HG03066 (cell line): ENCODE measurements around the gene CHST9.

ENCODE experiments used
- ATAC-seq: cut with Tn5 transposase; IDR thresholded peaks from one replicate; pipeline ENCODE4 v1.9.1; 2021; ENCODE audit warnings: low read depth; ENCODE audit not compliant: unreplicated experiment

Gene CHST9

DNA sequence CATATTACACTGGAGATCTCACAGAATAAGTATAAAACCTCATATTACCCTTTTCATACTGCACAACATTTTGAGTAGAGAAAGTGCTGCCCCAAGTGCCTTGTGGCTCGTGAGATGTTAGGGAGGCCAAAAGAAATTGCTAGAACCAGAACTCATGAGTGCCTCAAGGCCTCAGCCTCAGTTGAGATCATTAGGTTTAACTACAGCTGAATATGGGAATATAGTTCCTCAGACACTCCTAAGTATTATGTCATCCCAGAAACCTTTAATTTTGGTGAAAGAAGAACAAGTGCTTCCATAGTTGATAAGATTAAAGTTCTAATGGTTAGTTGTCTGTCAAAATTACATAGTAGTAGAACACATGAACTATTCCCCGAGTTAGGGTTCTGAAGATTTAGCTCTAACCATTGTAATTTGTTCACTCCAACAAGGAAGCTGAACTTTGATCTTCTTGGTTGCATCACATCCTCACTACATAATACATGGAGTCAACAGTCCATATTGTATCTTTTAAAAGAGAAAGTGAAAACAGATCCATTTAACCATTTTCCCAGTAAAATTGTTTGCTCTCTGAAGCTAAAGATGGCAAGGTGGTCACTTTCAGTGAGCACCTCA lies 310.0 kb downstream of the CHST9 start:
- no peak for ATAC-seq

DNA sequence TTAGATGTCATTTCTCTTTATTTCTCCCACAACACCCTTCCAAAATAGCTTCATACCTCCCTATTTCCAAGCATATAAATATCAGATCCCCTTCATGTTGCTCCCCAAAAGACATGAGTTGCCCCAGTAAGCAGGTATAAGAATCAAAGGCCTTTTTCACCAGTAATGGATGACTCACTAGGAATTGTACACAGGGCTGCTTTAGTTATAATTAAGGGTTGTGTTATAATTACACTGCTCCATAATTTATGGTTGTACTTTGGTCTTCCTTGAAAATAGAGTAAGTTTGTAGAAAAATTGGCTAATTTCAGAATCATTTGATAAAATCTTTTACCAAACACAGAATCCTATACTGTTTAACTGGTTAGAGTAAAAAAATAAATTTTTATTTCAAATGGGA lies 310.8 kb downstream of the CHST9 start:
- ATAC-seq: no peak

DNA sequence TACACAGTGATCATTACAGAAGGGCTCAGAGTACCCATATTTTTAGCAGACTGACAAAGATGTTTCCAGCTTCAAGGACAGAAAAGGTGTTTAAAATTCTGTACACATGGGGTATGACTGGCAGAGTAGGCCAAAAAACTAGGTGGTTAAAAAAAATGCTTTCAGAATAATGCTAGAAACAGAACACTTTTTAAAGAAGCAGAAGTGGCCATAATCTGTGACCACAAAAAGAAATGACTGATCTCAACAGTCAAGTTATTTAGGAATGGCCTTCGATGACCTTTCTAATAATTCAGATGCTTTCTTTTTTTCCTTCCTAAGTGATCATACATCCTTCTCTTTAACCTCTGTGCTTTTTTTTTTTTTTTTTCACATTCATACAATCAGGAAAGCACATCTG lies 315.5 kb downstream of the CHST9 start:
- ATAC-seq: no peak

GRCh38 chr18:26868968-26869586 lies 316.0 kb downstream of the CHST9 start:
- ATAC-seq: no peak

DNA sequence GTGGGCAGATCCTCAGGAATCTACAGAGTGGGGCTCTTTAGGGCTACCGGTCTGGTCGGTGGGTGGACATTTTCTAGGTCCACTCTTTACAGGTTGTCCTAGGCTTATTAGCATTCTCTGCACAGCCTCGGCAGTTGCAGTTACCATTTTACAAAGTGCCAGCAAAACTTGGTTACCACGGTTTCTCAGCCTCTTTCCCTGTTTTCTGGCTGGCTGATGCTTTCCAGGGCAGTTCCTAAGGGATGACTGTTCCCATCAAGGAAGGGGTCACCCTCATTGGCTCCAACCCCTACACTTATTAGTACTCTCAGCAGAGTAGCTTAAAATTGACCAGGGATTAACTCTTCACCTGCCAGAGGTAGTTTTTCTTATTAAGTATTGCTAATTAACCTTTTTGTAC lies 317.6 kb downstream of the CHST9 start:
- ATAC-seq: no peak

GRCh38 chr18:26865557-26865956 lies 319.6 kb downstream of the CHST9 start, which contains the start of gene AQP4:
AQP4 (minus strand) TSS chr18:26865707; CDS start chr18:26865689, 18 bp downstream.
- ATAC-seq: no peak

- no peak for ATAC-seq
Measured at GRCh38 chr18:26864658-26865057, 320.4 kb downstream of the CHST9 start.

DNA sequence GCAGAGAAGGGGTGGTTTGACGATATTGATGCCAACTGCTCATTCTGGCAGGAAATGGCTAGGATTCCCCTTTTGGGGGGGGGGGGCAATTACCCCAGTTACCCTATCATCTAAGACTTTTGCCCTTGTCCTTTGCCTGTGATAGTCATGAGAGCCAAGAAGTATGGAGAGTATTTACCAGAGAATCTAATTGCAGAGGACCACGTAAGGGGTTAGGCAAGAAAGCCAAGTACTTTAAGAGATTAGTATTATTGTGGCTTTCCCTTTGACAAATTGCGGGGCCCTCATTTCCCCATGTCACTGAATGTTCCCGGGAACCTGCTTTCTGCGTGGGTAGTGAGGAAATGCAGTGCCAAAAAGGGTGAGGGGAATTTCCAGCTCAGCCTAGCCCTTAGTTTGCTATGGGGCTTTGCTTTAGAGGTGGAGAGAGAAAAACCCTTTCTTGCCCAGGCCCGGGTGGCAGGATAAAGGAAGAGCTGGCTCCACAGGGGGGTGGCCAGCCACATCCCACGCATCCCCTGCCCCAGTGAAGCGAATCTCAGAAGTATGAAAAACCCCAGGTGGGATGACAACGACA lies 321.1 kb downstream of the CHST9 start:
- no peak for ATAC-seq

DNA sequence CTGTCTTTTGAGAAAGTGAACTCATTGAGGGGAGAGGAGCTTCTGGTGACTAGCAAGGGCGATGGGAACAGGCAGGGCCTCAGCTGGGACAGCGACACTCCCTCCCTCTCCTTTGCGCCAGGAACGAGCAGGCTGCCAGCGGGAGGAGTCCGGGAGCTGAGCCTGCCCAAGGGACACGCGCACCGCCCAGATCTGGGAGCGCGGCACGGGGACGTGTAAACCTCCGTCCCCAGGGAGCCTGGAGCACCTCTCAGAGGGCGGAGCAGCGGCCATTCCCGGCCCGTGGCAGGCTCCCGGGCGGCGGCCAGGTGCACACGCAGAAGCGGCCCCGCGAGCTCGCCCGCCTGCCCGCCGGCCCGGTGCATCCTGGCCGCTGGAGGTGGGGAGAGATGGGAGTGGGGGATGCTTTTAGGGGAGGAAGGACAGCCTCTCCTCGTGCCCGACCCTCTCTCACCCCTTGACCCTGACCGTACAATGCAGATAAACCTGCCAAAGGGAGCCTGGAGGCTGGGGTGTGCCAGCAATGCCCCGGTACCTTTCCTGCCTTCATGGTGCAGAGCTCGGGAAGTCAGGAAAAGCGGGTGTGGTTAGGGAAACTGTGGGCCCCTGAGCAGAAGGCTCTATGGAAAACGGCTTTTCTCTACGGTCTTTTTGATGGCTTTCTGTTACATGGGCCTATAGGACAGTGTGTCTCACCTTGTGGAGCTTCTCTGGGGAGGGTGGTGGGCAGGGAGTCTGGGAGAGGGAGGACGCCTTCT lies 321.8 kb downstream of the CHST9 start:
- ATAC-seq: no peak

- ATAC-seq: no peak
Measured at GRCh38 chr18:26862084-26862483, 323.0 kb downstream of the CHST9 start.
